ENCODE results near the gene KITLG.
"Not testable (repeated sequence)": the region's sequence is repeated elsewhere in the genome, so short reads cannot be mapped to it uniquely, and the experiment has no call there.

The KITLG gene

DNA sequence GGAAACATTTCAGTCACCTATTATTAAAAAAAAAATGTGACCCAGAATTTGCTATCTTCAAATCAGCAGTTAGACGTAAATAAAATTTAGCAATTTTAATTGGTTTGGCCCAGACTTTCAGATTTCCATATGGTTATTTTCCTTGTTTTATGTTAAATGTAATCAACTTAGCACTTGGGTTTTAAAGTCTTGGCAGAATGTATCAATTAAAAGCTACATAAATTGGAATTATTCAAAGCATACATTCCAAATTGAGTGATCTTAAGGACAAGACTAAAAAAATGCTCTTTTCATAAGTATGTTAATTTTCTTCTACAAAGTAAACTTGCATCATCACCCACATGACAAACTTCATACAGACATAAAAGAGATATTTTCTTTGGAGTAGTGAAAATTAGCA is 3.4 kb downstream of the KITLG start:
- DNase-seq (ENCODE audit: low read depth in 3 of 3), result no peak

DNA sequence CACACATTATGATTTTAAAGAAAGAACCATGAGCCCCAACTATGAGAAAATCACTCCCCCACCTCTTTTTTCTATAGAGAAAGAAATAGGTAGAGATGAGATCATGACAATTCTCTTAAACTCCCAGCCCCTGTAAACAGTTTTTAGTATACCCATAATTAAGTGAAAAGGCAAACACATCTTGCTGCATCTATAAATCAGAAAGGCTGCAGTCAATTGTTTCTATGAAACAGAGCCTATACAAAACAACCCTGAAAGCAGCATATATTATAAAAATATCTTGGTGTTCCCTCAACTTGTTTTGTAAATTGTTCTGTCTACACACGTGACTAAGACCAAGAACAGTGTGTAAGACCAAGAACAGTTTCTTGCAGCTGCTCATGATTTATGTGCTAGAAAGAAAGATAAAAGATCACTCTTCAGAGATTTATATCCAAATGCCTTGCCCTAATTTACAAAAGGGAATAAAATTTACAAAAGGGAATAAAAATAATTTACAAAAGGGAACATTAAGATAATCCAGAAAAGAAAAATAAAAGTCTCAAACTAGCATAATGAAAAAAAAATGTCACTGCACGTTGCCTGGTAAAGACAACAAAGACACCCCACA is 4.8 kb downstream of the KITLG start:
- no peak for DNase-seq (ENCODE audit: low read depth in 3 of 3)

DNA sequence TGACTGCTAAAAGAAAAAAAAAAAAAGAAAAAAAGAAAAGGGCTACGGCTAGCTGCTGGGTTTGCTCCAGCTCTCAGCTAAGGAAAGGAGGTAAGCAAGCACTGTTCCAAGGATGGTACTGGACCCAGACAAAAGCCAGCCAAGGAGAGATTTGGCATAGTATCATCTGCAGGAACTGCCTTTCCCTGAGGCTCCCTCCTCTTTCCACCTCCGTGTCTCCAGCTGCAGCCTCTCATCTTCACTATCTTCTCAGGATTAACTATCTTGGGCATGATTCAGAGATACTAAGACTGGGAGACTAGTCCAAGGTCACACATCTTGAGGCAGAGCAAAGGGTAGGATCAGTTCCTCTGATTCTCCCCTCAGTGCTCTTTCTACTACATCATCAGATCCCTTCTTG is 6.0 kb downstream of the KITLG start:
- no peak for DNase-seq (ENCODE audit: low read depth in 3 of 3)

DNA sequence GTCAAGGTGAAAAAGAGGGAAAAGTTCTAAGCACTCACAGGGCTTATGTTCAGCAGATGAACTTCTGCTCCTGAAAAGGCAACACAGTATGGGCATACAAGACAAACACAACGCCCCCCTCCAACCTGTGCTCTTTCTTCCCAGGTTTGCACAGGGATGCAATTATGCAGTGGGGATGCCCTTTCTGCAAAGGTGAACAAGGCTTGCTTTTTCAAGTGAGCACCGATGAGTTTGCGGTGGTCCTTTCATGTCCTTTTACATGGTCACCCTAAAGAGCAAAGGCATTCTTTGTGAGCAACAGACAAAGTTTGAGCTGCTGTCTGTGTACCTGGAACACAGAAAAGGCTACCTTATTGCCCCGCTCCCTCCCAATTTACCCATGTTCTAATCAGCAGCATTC is 6.7 kb downstream of the KITLG start:
- no peak for DNase-seq (ENCODE audit: low read depth in 3 of 3)

DNA sequence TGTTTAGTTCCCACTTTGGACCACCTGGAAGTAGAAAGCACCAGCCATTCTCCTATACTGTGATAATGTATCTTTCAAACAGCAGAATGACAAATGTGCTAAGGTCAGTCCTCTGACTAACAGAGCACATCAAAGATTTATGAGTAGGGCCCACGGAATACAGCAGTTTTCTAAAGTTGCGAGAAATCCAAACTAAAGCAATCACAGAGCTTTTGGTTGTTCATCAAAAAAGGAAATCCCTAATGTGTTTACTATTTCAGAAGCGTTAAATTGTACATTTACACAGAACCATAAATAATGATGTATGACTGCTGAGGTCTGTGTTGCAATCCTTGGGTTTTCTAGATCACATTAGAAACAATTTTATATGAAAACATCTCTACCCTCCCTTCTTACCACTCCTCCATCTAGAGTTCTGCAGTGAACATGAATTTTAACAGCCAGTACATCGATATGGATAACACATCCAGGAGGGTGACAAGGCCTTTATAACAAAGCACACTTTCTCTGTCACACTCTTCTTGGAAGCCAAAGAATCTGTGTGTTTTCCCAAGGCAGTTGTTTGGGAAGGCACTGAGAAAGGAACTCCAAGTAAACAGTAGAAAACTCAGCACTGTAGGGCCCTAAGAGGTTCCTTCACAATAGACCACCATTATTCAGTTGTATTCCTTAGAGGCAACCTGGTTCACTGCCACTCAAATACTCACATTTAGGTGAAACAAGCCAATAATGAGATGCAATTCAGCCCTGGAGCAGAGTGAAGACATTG is 7.3 kb downstream of the KITLG start:
- DNase-seq (ENCODE audit: low read depth in 3 of 3), result no peak

DNA sequence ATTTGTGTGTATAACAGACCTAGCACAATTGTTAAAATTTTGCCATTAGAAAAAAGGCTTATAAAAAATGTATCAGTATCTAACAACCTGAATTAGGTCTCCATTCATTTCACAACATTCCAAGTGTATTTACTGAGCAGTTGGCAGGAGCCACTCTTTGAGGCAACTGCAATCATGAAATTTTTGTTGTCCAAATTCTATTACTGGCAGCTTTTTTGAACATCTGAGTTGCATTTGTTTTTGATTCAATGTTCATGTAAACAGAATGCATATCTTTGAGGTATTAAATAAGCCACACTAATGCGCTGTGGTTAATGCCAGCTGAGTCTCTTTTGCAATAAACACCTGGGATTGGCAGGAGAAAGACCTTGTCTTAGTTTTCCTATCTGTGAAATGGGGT is 8.7 kb downstream of the KITLG start:
- no peak for DNase-seq (ENCODE audit: low read depth in 3 of 3)

DNA sequence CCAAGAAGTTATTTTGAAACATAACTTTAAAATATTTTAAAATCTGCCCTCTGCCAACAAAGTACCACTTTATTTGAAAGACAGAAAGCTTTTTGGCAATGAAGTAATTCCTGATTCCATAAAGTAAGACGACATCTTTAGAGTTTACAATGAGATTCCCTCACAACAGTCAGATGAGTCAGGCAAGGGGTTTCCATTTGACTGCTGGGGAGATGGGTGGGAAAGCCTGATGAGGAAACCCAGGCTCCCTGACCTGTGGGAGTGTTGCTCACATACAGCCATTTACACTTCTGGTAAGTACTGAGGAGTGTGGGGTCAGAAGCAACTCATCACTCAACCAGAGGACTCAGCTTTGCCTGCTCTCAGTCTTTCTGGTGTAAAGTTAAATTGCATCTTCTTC is 10.2 kb downstream of the KITLG start:
- no peak for DNase-seq (ENCODE audit: low read depth in 3 of 3)

DNA sequence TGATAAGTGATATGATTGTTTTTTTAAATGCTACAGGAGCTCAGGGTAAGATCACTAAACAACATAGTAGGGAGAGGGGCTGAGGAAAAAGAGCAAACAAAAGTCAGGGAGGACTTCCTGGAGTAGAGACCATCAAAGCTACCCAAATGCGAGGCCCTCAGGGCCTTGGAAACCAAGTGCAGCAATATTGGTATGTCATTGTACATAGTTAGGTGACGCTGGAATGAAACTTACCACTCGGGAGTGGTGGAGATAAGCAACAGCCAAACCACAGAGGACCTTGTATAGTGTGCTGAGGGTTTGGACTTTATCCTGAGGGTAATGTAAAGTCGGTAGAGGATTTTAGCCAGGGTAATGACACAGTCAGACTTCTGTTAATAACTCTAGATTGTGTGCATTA is 13.8 kb downstream of the KITLG start:
- DNase-seq (ENCODE audit: low read depth in 3 of 3), result no peak

DNA sequence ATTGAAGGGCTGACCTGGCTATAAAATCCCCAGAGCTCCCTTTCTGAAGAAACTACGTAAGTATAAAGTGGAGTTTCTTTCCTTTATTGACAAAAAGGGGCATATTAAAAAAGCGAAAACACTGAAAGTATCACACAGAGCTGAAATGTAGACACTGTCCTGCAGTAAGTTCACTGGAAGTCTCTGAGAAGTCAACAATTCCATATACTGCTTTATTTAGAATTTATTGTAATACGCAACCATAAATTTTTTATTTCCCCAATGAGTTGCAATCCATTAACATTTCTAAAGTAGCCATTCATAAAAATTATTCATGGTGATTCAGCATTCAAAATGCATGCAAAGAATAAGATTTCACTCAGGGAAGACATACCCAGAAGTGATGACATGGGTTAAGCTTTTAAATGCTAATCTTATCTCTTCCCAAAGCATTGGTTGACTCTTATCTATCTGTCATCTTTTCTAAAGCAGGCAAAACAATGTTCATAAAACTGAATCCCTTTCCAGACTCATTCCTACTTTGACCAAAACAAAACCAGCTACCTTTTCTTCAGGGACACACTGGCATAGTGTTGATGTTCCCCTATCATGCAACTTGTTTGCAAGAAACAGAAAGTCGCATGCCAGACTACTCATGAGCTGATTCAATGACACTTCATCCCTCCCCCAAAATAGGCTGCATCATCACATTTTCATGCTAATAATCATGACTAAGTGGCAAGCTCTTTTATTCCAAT is 17.3 kb downstream of the KITLG start:
- no peak for DNase-seq (ENCODE audit: low read depth in 3 of 3)

DNA sequence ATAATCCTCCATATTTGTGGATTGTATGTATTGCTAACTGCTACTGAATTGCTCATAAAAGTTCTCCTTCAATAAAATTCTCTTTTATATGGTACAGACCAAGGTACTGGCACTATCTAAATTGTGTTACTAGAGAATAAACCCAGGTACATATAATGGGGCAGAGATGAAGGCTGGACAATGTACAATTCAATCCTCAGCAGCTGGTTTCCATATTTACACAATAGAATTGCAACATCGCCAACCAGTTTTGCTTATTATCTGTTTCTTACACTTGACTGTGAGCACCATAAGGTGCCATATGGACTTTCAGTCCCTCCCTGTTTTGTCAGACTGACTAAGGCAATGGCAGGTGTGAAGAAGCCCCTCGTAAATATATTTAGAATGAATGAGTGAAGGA is 18.1 kb downstream of the KITLG start:
- DNase-seq (ENCODE audit: low read depth in 3 of 3), result no peak

DNA sequence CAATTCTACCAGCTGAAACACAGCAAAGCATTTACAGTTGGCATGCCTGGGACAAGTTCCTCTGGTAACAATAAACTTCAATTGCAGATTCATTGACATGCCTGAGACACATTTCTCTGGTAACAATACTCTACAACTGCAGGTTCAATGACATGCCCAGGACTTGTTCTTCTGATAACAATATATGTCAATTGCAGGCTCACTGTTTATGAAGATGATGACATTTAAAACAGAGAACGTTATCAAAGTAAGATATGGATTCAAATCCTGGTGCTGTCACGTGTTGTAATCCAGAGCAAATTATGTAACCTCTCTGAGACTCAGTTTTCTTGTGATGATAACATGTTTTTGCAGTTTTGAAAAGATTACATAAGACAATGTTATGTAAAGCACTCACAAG is 20.5 kb downstream of the KITLG start:
- no peak for DNase-seq (ENCODE audit: low read depth in 3 of 3)

DNA sequence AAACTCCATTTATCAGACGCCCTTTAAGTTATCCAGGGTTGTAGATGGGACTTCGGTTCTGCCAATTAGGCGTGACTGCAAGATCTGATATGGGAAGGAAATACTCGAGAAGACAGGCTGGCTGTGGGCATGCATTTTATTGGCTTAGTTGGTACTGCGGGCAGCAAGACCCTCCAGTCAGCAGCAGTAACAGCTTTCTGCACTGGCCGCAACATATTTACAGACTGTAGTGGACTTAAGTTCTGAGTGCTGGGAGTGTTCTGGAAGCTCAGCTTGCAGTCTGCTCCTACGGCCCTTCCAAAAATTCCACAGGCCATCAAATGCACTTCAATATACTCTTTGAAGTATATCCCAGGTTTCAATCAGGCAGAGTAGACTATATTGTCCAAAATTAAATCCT is 21.1 kb downstream of the KITLG start:
- no peak for DNase-seq (ENCODE audit: low read depth in 3 of 3)

DNA sequence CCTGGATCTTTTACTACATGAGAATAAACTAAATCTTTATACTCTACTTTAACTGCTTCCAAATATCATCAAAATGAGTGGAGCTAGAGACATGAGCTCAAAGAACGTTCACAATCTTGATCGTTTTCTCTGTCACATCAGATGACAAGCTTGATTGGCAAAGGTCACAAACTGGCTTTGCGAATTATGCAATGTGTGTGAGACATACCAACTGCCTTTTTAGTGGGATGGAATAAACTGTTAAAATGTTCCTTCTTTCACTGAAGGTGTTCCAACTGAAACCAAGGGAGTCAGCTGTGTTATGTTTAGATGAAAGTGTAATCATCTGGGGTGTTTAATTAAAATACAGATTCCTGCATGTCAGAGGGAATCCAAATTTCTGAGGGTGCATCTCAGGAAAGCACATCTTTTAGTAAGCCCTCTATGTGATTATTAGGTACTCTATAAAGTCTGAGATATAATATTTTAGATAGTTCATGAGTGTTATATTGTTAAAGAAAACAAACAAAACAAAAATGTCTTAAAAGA is 21.9 kb downstream of the KITLG start:
- no peak for DNase-seq (ENCODE audit: low read depth in 3 of 3)

DNA sequence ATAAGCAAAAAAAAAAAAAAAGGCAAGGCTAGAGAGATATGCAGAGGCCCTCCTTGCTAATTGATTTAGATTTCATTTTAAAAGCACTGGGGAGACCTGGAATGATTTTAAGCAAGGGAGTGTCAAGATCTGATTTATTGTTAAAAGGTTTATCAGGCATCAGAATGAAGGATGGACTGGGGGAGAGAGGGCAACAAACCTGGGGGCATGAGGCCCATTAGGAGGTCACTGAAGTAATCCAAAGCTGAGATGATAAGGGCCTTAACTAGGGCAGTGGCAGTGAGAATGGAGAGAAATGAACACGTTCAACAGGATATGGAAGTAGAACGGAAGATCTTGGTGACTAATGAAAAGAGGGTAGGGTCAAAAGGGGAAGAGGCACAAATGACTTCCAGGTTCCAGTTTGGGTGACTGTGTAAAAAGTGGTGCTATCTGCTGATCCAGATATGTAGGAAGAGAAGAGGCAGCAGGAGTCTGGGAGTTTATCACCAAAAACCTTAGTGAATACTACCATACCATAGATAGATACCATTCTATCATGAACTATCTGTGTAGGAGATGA is 24.0 kb downstream of the KITLG start:
- no peak for DNase-seq (ENCODE audit: low read depth in 3 of 3)

DNA sequence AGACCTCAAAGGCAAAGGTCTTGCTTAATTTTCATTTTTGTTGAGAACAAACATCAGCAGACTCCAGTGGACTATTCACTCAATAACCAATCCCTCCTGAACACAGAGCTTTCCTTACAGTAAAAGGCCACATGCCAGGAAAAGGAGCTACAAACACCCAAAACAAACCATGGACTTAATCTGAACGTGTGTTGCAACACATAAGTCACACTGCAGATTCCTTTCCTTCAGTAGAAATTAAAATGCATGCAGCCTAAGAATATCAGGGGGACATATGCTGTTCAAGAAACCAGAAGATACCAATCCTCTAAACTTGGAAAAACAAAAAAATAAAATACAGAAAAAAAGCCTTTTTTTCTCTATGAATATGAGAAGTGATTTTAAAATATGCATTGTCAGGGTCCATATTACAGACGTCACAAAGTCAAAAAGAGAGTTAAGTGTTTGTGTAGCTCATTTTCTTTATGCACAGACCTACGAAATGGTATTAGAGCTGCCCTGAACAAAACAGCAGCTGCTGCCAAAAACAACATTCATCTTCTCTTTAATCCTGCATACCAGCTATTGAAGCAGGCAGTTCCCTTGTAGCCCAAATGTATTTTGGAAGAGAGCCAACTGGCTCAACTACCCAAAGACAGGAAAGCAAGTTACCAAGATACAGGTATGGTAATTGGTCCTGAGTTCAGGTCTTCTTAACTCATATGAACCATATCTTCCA is 26.2 kb downstream of the KITLG start:
- DNase-seq (ENCODE audit: low read depth in 3 of 3), result no peak

DNA sequence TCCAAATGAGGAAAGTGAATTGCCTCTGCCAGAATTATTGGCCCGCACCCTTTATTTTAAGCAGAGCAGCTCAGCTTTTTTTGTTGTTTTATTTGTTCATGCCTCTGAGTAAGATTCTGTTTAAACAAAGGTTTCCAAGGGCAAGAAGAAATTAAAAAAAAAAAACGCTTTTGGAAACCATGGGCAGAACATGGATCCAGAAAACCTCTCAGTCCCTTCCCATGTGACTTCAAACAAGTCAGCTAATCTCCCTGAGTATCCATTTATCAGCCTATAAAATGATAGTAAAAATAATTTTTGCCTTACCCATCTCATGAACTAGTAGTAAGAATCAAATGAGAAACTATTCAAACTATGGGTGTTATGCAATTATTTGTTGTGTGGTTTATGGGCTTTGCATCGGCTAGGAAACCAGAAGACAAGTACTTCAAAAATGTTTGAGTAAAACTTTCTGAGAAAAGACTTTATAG is 27.6 kb downstream of the KITLG start:
- DNase-seq (ENCODE audit: low read depth in 3 of 3), result no peak

DNA sequence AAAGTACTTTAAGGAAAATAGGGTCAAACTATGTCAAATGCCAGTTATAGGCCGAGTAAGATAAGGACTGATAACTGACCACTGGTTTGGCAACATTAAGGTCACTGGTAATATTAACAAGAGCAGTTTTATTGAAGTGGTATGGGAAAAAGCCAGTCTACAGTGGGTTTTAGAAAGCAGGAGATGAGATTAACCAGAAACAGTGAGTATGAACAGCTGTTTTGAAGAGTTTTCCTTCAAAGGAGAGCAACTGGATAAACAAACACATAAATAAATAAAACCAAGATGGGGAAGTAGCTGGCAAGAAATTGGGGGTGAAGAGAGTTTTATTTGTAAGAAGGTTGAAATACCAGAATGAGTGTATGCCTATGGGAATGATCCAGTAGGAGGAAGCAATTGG is 30.3 kb downstream of the KITLG start:
- no peak for DNase-seq (ENCODE audit: low read depth in 3 of 3)

DNA sequence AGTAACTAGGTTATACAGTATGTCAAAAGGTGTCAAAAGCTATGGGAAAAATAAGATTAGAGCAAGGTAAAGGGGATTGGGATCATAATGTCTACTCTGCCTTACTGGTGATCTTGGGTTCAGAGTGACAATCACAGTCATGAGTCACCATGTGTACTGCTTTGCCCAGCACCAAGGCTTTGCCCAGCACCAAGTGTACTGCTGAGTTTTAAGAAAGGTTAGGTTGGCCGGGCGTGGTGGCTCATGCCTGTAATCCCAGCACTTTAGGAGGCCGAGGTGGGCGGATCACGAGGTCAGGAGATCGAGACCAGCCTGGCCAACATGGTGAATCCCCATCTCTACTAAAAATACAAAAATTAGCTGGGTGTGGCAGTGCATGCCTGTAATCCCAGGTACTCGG is 32.3 kb downstream of the KITLG start:
- not testable (repeated sequence) for DNase-seq (ENCODE audit: low read depth in 3 of 3)

DNA sequence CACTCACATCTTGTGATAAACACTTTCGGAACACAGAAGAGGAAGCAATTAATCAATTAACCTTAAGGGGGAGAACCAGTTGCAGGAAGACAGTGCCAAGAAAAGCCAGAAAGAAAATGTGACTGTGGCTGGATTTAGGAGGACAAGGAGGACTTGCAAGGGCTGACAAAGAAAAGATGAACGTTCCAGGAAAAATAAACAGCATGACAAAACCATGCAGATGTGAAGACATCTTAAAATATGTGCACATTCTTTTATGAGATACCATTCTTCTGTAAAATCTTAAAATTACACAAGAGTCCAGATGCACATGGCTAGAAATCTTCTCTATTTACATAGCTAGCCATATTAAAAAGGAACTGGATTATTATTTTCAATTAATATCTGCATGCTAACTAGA is 33.4 kb downstream of the KITLG start:
- DNase-seq (ENCODE audit: low read depth in 3 of 3), result no peak

DNA sequence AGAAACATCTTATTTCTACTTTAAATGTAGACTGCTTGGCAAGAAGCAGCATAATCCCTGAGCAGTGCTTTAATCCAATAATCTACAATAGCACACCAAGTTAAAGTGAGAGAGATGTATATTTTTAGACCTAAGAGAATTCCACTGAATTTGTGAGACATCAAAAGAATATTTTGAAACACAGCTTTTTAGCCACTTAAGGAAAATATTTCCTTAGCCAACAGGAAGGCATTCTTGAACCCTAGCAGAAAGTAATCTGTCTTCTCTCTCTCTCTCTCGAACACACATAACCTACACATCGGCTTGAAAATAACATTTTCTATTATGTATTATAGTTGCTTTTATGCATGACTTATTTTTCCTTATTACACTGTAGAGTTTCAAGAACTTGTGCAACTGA is 34.0 kb downstream of the KITLG start:
- DNase-seq (ENCODE audit: low read depth in 3 of 3), result no peak

Measured in stimulated activated CD4-positive, alpha-beta T cell treated with anti-CD3 and anti-CD28 coated beads, TNF-alpha, amount 100 ng/mL, for 48 hours (primary cell).